CD4-positive, CD25-positive, alpha-beta regulatory T cell (primary cell): ENCODE results near the gene CD160. TPM values are rescaled to one million over a fixed set of nuclear protein-coding genes. Genes with fewer than 3 reads are reported as not detected.

Source experiments
- ATAC-seq, 2 donors: fragments of 150-1000 bp; cut with Tn5 transposase; one replicate each; pipeline ENCODE4 v1.10.0; 2021; ENCODE audit warnings: low read depth in 2 of 2, moderate number of reproducible peaks in 2 of 2, moderate library complexity in 1 of 2
- DNase-seq, 3 donors: peaks; one replicate each; pipeline versions ENCODE4 v3.0.0 to v3.0.0-alpha.2; 2012 to 2022; ENCODE audit warnings: mixed read lengths in 1 of 3
- H3K27ac ChIP-seq: one replicate; pipeline ENCODE4 v1.7.0; 2013; ENCODE audit warnings: mild to moderate bottlenecking, low read length; ENCODE audit not compliant: insufficient read depth, poor library complexity, severe bottlenecking
- H3K27me3 ChIP-seq: one replicate; pipeline ENCODE4 v1.7.0; 2013; ENCODE audit warnings: low read length; ENCODE audit not compliant: control insufficient read depth, insufficient read depth
- H3K36me3 ChIP-seq: one replicate; pipeline ENCODE4 v1.7.0; 2013; ENCODE audit warnings: mild to moderate bottlenecking, low read length, moderate library complexity; ENCODE audit not compliant: control insufficient read depth, insufficient read depth
- H3K4me1 ChIP-seq: 2 replicates; pipeline ENCODE4 v1.7.0; 2013; ENCODE audit warnings: mild to moderate bottlenecking, low read length; ENCODE audit not compliant: insufficient read depth, control insufficient read depth, poor library complexity, severe bottlenecking
- H3K4me3 ChIP-seq: one replicate; pipeline ENCODE4 v1.7.0; 2013; ENCODE audit warnings: low read depth, mild to moderate bottlenecking, low read length, moderate library complexity
- H3K9me3 ChIP-seq, 2 experiments: 1 replicate in 1 of 2; 2 replicates in 1 of 2; pipeline ENCODE4 v1.7.0; 2013; ENCODE audit warnings: low read length in 2 of 2, mild to moderate bottlenecking in 1 of 2, moderate library complexity in 1 of 2; ENCODE audit not compliant: control insufficient read depth in 2 of 2
- H3K27ac Mint-ChIP-seq, 3 donors: one replicate each; pipeline ENCODE4 v1.8.0; 2020 to 2022; ENCODE audit warnings: mild to moderate bottlenecking in 3 of 3, mixed read lengths in 3 of 3, moderate library complexity in 2 of 3
- H3K27me3 Mint-ChIP-seq: one replicate; pipeline ENCODE4 v1.8.0; 2022; ENCODE audit warnings: mild to moderate bottlenecking, mixed read lengths
- H3K36me3 Mint-ChIP-seq: one replicate; pipeline ENCODE4 v1.8.0; 2020; ENCODE audit warnings: mixed read lengths
- H3K4me1 Mint-ChIP-seq, 4 donors: one replicate each; pipeline ENCODE4 v1.8.0; 2020 to 2022; ENCODE audit warnings: mixed read lengths in 4 of 4, mild to moderate bottlenecking in 1 of 4
- H3K4me3 Mint-ChIP-seq, 4 donors: one replicate each; pipeline ENCODE4 v1.8.0; 2020 to 2022; ENCODE audit warnings: mild to moderate bottlenecking in 4 of 4, mixed read lengths in 4 of 4, moderate library complexity in 3 of 4
- H3K9me3 Mint-ChIP-seq, 7 donors: one replicate each; pipeline ENCODE4 v1.8.0; 2020 to 2022; ENCODE audit warnings: mixed read lengths in 7 of 7, mild to moderate bottlenecking in 3 of 7, moderate library complexity in 2 of 7
- polyA plus RNA-seq, 4 donors: library from polyadenylated mRNA; unstranded; fragments of 300-500 nt; fragmentation: Illumina TruSeq; gene quantifications; one replicate each; pipeline ENCODE4 v1.2.3, GENCODE V29; 2021
- total RNA-seq: library from RNA; stranded (reverse); gene quantifications from one replicate; pipeline ENCODE4 v1.2.3, GENCODE V29; 2022

Gene CD160
- total and polyA plus RNA-seq, 5 donors from 2014 or later, result 0.19 to 0.28 (median 0.21) TPM; not detected in 2

GRCh38 chr1:145729196-145729595 is 9.9 kb downstream of the CD160 start:
- Mint-ChIP-seq H3K27ac (no peak overlapping the region), H3K4me3 (no peak overlapping the region), H3K4me1 (no peaks in the 10 kb centered on the region), H3K36me3 (no peaks in the 10 kb centered on the region), H3K9me3 (no peaks in the 10 kb centered on the region), H3K27me3 (no peaks in the 10 kb centered on the region)
- no peaks in the 10 kb centered on the region for H3K27me3 ChIP-seq
- H3K4me1 ChIP-seq, result no peaks in the 10 kb centered on the region
- peaks cover 3% of the 10 kb centered on the region for H3K36me3 ChIP-seq
- no peaks in the 10 kb centered on the region for H3K9me3 ChIP-seq
- ATAC-seq, result no peak
- DNase-seq, result no peak
- no peak overlapping the region for H3K4me3 ChIP-seq
- H3K27ac ChIP-seq, result no peak overlapping the region

GRCh38 chr1:145729666-145730436 is 10.6 kb downstream of the CD160 start:
- no peak overlapping the region for H3K27ac Mint-ChIP-seq

DNA sequence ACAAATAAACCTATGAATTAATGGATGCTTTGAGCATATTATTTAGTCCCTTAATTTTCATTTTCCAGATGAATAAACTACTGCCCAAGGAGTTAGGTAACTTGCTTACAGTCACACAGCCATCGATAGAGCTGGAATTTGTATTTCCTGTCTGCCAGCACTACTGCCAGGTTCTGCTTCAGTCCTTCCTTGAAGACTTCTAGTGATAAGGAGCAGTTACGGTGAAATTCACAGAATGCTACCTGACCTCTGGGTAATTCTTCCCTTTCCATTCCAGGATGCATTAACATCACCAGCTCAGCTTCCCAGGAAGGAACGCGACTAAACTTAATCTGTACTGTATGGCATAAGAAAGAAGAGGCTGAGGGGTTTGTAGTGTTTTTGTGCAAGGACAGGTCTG is 11.2 kb downstream of the CD160 start:
- no peak overlapping the region for H3K27ac ChIP-seq
- no peaks in the 10 kb centered on the region for H3K9me3 ChIP-seq
- H3K36me3 Mint-ChIP-seq, result no peaks in the 10 kb centered on the region
- peaks cover 3% of the 10 kb centered on the region for H3K36me3 ChIP-seq
- no peak overlapping the region for H3K4me3 ChIP-seq
- no peaks in the 10 kb centered on the region for H3K27me3 Mint-ChIP-seq
- no peak overlapping the region for H3K4me3 Mint-ChIP-seq
- DNase-seq (no peak), ATAC-seq (no peak)
- no peaks in the 10 kb centered on the region for H3K4me1 ChIP-seq
- H3K4me1 Mint-ChIP-seq, result no peaks in the 10 kb centered on the region
- no peaks in the 10 kb centered on the region for H3K27me3 ChIP-seq
- no peaks in the 10 kb centered on the region for H3K9me3 Mint-ChIP-seq
- no peak overlapping the region for H3K27ac Mint-ChIP-seq

More at GRCh38 chr1:145729666-145730436, 10.6 kb downstream of the CD160 start:
- H3K9me3 Mint-ChIP-seq, result no peaks in the 10 kb centered on the region
- H3K27me3 ChIP-seq, result no peaks in the 10 kb centered on the region
- ATAC-seq (no peak), DNase-seq (no peak)
- no peak overlapping the region for H3K4me3 Mint-ChIP-seq
- H3K27me3 Mint-ChIP-seq, result no peaks in the 10 kb centered on the region
- H3K27ac ChIP-seq, result no peak overlapping the region
- peaks cover 3% of the 10 kb centered on the region for H3K36me3 ChIP-seq
- no peaks in the 10 kb centered on the region for H3K36me3 Mint-ChIP-seq
- H3K4me3 ChIP-seq, result no peak overlapping the region
- H3K4me1 Mint-ChIP-seq, result no peaks in the 10 kb centered on the region
- H3K4me1 ChIP-seq, result no peaks in the 10 kb centered on the region
- H3K9me3 ChIP-seq, result no peaks in the 10 kb centered on the region

DNA sequence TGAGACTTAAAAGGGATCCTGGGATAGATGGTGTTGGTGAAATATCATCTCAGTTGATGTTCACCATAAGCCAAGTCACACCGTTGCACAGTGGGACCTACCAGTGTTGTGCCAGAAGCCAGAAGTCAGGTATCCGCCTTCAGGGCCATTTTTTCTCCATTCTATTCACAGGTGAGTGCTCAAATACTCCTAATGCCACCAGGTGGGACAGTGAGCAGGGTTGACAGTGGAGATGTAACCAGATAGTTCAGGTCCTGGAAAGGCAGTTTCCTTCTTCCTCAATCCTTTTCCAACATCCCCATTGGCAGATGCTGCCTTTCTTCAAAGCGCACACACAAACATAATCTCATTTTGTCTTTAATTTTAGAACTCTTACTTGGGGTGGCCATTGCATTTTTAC is 11.6 kb downstream of the CD160 start:
- Mint-ChIP-seq H3K9me3 (no peaks in the 10 kb centered on the region), H3K36me3 (no peaks in the 10 kb centered on the region), H3K4me1 (no peaks in the 10 kb centered on the region), H3K27ac (peak overlapping the region in 1 of 3 donors; percentile 39), H3K4me3 (no peak overlapping the region), H3K27me3 (no peaks in the 10 kb centered on the region)
- Histone ChIP-seq H3K4me1 (no peaks in the 10 kb centered on the region), H3K27ac (no peak overlapping the region), H3K9me3 (no peaks in the 10 kb centered on the region), H3K36me3 (peaks cover 3% of the 10 kb centered on the region), H3K4me3 (no peak overlapping the region), H3K27me3 (no peaks in the 10 kb centered on the region)
- ATAC-seq, result no peak
- peak in 1 of 3 donors; percentile 8 for DNase-seq

- H3K4me3 ChIP-seq, result no peak overlapping the region
- DNase-seq, result no peak
- Mint-ChIP-seq H3K4me3 (no peak overlapping the region), H3K36me3 (peaks cover 3% of the 10 kb centered on the region), H3K27ac (peak overlapping the region in 1 of 3 donors; percentile 32), H3K4me1 (peaks cover 0 to 4% (median 0%) of the 10 kb centered on the region in 4 donors), H3K9me3 (no peaks in the 10 kb centered on the region), H3K27me3 (no peaks in the 10 kb centered on the region)
- no peaks in the 10 kb centered on the region for H3K36me3 ChIP-seq
- no peak for ATAC-seq
- no peaks in the 10 kb centered on the region for H3K9me3 ChIP-seq
- no peak overlapping the region for H3K27ac ChIP-seq
- no peaks in the 10 kb centered on the region for H3K4me1 ChIP-seq
- no peaks in the 10 kb centered on the region for H3K27me3 ChIP-seq
Measured at GRCh38 chr1:145736191-145736590, 16.9 kb downstream of the CD160 start.

DNA sequence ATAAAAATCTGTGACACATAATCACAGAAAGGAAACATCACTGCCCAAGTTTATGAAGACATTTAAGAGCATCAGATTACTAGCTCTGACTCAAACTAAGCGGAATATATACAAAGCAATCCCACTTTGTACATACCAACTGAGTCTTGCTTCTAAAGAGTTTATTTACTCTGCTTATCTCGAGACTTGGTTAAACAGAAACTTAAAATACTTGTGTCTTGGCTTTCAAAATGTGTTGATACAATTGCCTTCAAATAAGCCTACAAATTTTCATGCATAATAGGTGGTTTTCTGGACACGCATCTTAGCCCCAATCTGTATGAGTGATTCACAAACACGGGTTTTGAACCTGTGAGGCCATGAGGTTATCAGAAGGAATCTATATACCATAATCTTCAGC is 21.0 kb downstream of the CD160 start:
- Histone ChIP-seq H3K4me1 (no peaks in the 10 kb centered on the region), H3K4me3 (no peak overlapping the region), H3K27me3 (no peaks in the 10 kb centered on the region), H3K9me3 (no peaks in the 10 kb centered on the region), H3K27ac (no peak overlapping the region), H3K36me3 (peaks cover 32% of the 10 kb centered on the region)
- Mint-ChIP-seq H3K9me3 (no peaks in the 10 kb centered on the region), H3K4me3 (no peak overlapping the region), H3K27me3 (no peaks in the 10 kb centered on the region), H3K36me3 (peaks cover 33% of the 10 kb centered on the region), H3K4me1 (peaks cover 0 to 4% (median 0%) of the 10 kb centered on the region in 4 donors), H3K27ac (no peak overlapping the region)
- DNase-seq (no peak), ATAC-seq (no peak)

- ATAC-seq, result no peak
- no peaks in the 10 kb centered on the region for H3K27me3 Mint-ChIP-seq
- H3K36me3 ChIP-seq, result peaks cover 80% of the 10 kb centered on the region
- H3K27ac Mint-ChIP-seq, result no peak overlapping the region
- no peaks in the 10 kb centered on the region for H3K4me1 Mint-ChIP-seq
- no peak for DNase-seq
- no peak overlapping the region for H3K4me3 Mint-ChIP-seq
- no peaks in the 10 kb centered on the region for H3K9me3 Mint-ChIP-seq
- H3K4me3 ChIP-seq, result no peak overlapping the region
- H3K36me3 Mint-ChIP-seq, result peaks cover 70% of the 10 kb centered on the region
- no peaks in the 10 kb centered on the region for H3K9me3 ChIP-seq
- H3K4me1 ChIP-seq, result no peaks in the 10 kb centered on the region
- H3K27me3 ChIP-seq, result no peaks in the 10 kb centered on the region
- H3K27ac ChIP-seq, result no peak overlapping the region
Measured at GRCh38 chr1:145747398-145748247, 28.3 kb downstream of the CD160 start.
